Measurements from ENCODE around the gene RGS7. TPM values are rescaled to one million over a fixed set of nuclear protein-coding genes. Genes with fewer than 3 reads are reported as not detected.

The RGS7 gene
- total and polyA plus RNA-seq, 10 of the 15 experiments (the other 5 are each of a cell fraction or from before 2014, with no cell fraction given) = not detected

GRCh38 chr1:240917976-240918375 is 439.0 kb downstream of the RGS7 start:
- Histone ChIP-seq H3K36me3 (ENCODE audit: control insufficient read depth in 2 of 2, insufficient read depth in 2 of 2, low read length in 1 of 2) (no peaks in the 10 kb centered on the region), H3K4me2 (ENCODE audit: control insufficient read depth, insufficient read depth) (no peak overlapping the region), H4K20me1 (ENCODE audit: control insufficient read depth, insufficient read depth) (no peaks in the 10 kb centered on the region), H3K79me2 (ENCODE audit: control insufficient read depth, insufficient read depth, low read length) (no peaks in the 10 kb centered on the region), H3K27me3 (replicated peaks in 1 of 2; ENCODE audit: control insufficient read depth in 2 of 2, insufficient read depth in 2 of 2, low read length in 1 of 2) (no peaks in the 10 kb centered on the region), H3K27ac (ENCODE audit: control insufficient read depth, insufficient read depth) (no peak overlapping the region), H2AFZ (ENCODE audit: control insufficient read depth, low read depth, low read length) (no peak overlapping the region), H3K9ac (ENCODE audit: control insufficient read depth, insufficient read depth, low read length) (no peak overlapping the region), H3K9me3 (replicated peaks; ENCODE audit: control insufficient read depth, insufficient read depth, low read length) (no peaks in the 10 kb centered on the region), H3K4me1 (ENCODE audit: control insufficient read depth, insufficient read depth, low read length) (no peaks in the 10 kb centered on the region), H3K4me3 (no peak overlapping the region)
- ATAC-seq (no peak), DNase-seq (ENCODE audit: low read depth, low spot score) (no peak), FAIRE-seq (no peak)
- SMC1A ChIA-PET (ENCODE audit: uncharacterized antibody, unreplicated experiment) = no interaction called here
- RAD21 ChIA-PET (ENCODE audit: unreplicated experiment) = no interaction called here
- BruUV-seq (replicated peaks) = no TSS peak
- CTCF ChIA-PET = no interaction called here
- intact Hi-C loops (cut with micrococcal nuclease; ENCODE audit: unreplicated experiment) = no loop called here
- WGBS (ENCODE audit: insufficient coverage, insufficient replicate concordance, low lambda C conversion rate, missing lambda C conversion rate) = 6% methylated on average over 1 of the region's 1 CpG
- POLR2A ChIA-PET = no interaction called here
- in situ Hi-C loops (cut with MboI) = no loop called here
- no peak for TF ChIP-seq ATF3 (IDR thresholded peaks at IDR 0.05; ENCODE audit: borderline replicate concordance, extremely low read depth, low read depth, low read length)
- TF ChIP-seq ZBTB4 (CRISPR knock-in tag; IDR thresholded peaks at IDR 0.05) = no peak
- no peak for TF ChIP-seq ZSCAN29 (IDR thresholded peaks at IDR 0.05)
- no peak for TF ChIP-seq NRF1 (conservative IDR thresholded peaks at IDR 0.05; ENCODE audit: low read depth, low read length)
- no peak for TF ChIP-seq TAF1 (IDR thresholded peaks at IDR 0.05; ENCODE audit: borderline replicate concordance, low read depth, low read length)
- TF ChIP-seq, protein P1, sequence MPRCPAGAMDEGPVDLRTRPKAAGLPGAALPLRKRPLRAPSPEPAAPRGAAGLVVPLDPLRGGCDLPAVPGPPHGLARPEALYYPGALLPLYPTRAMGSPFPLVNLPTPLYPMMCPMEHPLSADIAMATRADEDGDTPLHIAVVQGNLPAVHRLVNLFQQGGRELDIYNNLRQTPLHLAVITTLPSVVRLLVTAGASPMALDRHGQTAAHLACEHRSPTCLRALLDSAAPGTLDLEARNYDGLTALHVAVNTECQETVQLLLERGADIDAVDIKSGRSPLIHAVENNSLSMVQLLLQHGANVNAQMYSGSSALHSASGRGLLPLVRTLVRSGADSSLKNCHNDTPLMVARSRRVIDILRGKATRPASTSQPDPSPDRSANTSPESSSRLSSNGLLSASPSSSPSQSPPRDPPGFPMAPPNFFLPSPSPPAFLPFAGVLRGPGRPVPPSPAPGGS (IDR thresholded peaks at IDR 0.05; ENCODE audit: borderline replicate concordance, insufficient read depth, low read depth, low read length, poor library complexity, severe bottlenecking) = no peak
- TF ChIP-seq STAT3 (IDR thresholded peaks at IDR 0.05; ENCODE audit: low read depth, low read length) = no peak
- no peak for TF ChIP-seq ZBTB40 (IDR thresholded peaks at IDR 0.05; ENCODE audit: borderline replicate concordance)
- no peak for TF ChIP-seq SIX5 (IDR thresholded peaks at IDR 0.05; ENCODE audit: low read depth, low read length, severe bottlenecking)
- TF ChIP-seq WRNIP1 (IDR thresholded peaks at IDR 0.05; ENCODE audit: borderline replicate concordance, low read depth, low read length) = no peak
- TF ChIP-seq PAX5 (IDR thresholded peaks at IDR 0.05; ENCODE audit: borderline replicate concordance, low read depth, low read length) = no peak
- TF ChIP-seq JUND (IDR thresholded peaks at IDR 0.05; ENCODE audit: low read depth, low read length) = no peak
- no peak for TF ChIP-seq FOS (IDR thresholded peaks at IDR 0.05; ENCODE audit: borderline replicate concordance, extremely low read depth, insufficient read length)
- TF ChIP-seq, protein P2, sequence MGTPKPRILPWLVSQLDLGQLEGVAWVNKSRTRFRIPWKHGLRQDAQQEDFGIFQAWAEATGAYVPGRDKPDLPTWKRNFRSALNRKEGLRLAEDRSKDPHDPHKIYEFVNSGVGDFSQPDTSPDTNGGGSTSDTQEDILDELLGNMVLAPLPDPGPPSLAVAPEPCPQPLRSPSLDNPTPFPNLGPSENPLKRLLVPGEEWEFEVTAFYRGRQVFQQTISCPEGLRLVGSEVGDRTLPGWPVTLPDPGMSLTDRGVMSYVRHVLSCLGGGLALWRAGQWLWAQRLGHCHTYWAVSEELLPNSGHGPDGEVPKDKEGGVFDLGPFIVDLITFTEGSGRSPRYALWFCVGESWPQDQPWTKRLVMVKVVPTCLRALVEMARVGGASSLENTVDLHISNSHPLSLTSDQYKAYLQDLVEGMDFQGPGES (IDR thresholded peaks at IDR 0.05) = no peak
- TF ChIP-seq MTA2 (IDR thresholded peaks at IDR 0.05; ENCODE audit: low read depth) = no peak

All from GM12878 (cell line).